ENCODE results near the gene IL1RAPL2. TPM values are rescaled to one million over a fixed set of nuclear protein-coding genes. Genes with fewer than 3 reads are reported as not detected.

Gene IL1RAPL2
- total and polyA plus RNA-seq, 2 of the 4 experiments (the other 2 are of a cell fraction), result 0.03 TPM; not detected in 1

GRCh38 chrX:105307762-105308161, 741.8 kb downstream of the IL1RAPL2 start:
- dilution Hi-C loops (cut with HindIII; ENCODE audit: low sequenced_read_pairs, unreplicated experiment), result no loop called here
- no peak overlapping the region for H4K8ac ChIP-seq (ENCODE audit: low read depth in 2 of 2, low read length in 2 of 2)

More at GRCh38 chrX:105307762-105308161, 741.8 kb downstream of the IL1RAPL2 start:
- Histone ChIP-seq H3K79me1 (ENCODE audit: low read depth in 1 of 2, low read length in 2 of 2) (no peaks in the 10 kb centered on the region), H2BK120ac (ENCODE audit: low read depth, low read length) (no peak overlapping the region), H3K18ac (ENCODE audit: low read depth, low read length) (no peak overlapping the region), H3K4me1 (ENCODE audit: control insufficient read depth, insufficient read depth, low read length) (no peaks in the 10 kb centered on the region), H3K56ac (ENCODE audit: extremely low read depth, insufficient read depth, low read length) (no peak overlapping the region), H3K14ac (replicated peaks; ENCODE audit: low read depth, low read length) (no peak overlapping the region), H3K4me3 (ENCODE audit: insufficient read depth, low read depth, low read length) (no peak overlapping the region), H3K9me3 (ENCODE audit: control insufficient read depth, insufficient read depth, low read length) (no peaks in the 10 kb centered on the region), H3K9me1 (ENCODE audit: insufficient read depth, low read length) (no peaks in the 10 kb centered on the region), H4K20me1 (ENCODE audit: insufficient read depth, low read length) (no peaks in the 10 kb centered on the region), H4K91ac (ENCODE audit: insufficient read depth, low read depth, low read length) (no peak overlapping the region), H3K4ac (ENCODE audit: low read depth, low read length) (no peak overlapping the region), H3K23ac (ENCODE audit: low read depth, low read length) (no peak overlapping the region), H4K5ac (ENCODE audit: low read depth, low read length) (no peak overlapping the region), H3K27me3 (ENCODE audit: control insufficient read depth, insufficient read depth, low read length) (peaks cover 2% of the 10 kb centered on the region; the same call in 1 of the 2 replicates), H3K9ac (ENCODE audit: low read depth, low read length) (no peak overlapping the region), H3K4me2 (ENCODE audit: low read depth, low read length) (no peak overlapping the region), H2BK15ac (ENCODE audit: low read depth, low read length) (no peak overlapping the region), H2AK9ac (replicated peaks; ENCODE audit: low read depth, low read length, poor library complexity) (no peak overlapping the region), H2AFZ (replicated peaks; ENCODE audit: low read length, poor library complexity) (no peak overlapping the region), H2AK5ac (ENCODE audit: low read depth, low read length) (no peak overlapping the region), H3K27ac (ENCODE audit: insufficient read depth, low read length) (no peak overlapping the region), H3K36me3 (ENCODE audit: control insufficient read depth, insufficient read depth, low read length) (no peaks in the 10 kb centered on the region), H2BK20ac (ENCODE audit: low read depth, low read length) (no peak overlapping the region), H2BK5ac (ENCODE audit: low read depth, low read length, poor library complexity, severe bottlenecking) (no peak overlapping the region)
- TF ChIP-seq, protein P1, sequence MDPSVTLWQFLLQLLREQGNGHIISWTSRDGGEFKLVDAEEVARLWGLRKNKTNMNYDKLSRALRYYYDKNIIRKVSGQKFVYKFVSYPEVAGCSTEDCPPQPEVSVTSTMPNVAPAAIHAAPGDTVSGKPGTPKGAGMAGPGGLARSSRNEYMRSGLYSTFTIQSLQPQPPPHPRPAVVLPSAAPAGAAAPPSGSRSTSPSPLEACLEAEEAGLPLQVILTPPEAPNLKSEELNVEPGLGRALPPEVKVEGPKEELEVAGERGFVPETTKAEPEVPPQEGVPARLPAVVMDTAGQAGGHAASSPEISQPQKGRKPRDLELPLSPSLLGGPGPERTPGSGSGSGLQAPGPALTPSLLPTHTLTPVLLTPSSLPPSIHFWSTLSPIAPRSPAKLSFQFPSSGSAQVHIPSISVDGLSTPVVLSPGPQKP (IDR thresholded peaks at IDR 0.05; ENCODE audit: borderline replicate concordance, low read depth, low read length), result no peak
- no peak for TF ChIP-seq CEBPB (IDR thresholded peaks at IDR 0.05; ENCODE audit: low read depth, low read length)
- no peak for TF ChIP-seq CHD1 (IDR thresholded peaks at IDR 0.05; ENCODE audit: low read depth, low read length)
- TF ChIP-seq POLR2A (IDR thresholded peaks at IDR 0.05; ENCODE audit: low read depth, low read length), result no peak
- no peak for TF ChIP-seq FOS (IDR thresholded peaks at IDR 0.05; ENCODE audit: low read depth, low read length)
- TF ChIP-seq USF2 (IDR thresholded peaks at IDR 0.05; ENCODE audit: low read depth, low read length), result no peak
- TF ChIP-seq CTCF (conservative IDR thresholded peaks at IDR 0.05; ENCODE audit: low read depth, low read length), result no peak
- TF ChIP-seq BHLHE40 (IDR thresholded peaks at IDR 0.05; ENCODE audit: low read depth, low read length), result no peak
- no peak for TF ChIP-seq RCOR1 (IDR thresholded peaks at IDR 0.05; ENCODE audit: insufficient replicate concordance, low read length)
- TF ChIP-seq RFX5 (IDR thresholded peaks at IDR 0.05; ENCODE audit: low read depth, low read length), result no peak
- TF ChIP-seq SMC3 (IDR thresholded peaks at IDR 0.05; ENCODE audit: low read depth, low read length), result no peak
- TF ChIP-seq MXI1 (IDR thresholded peaks at IDR 0.05; ENCODE audit: borderline replicate concordance, low read depth, low read length), result no peak
- TF ChIP-seq NFE2L2 (IDR thresholded peaks at IDR 0.05; ENCODE audit: low read depth, low read length), result no peak
- TF ChIP-seq MAFK (IDR thresholded peaks at IDR 0.05; ENCODE audit: low read depth, low read length), result no peak
- TF ChIP-seq RAD21 (IDR thresholded peaks at IDR 0.05; ENCODE audit: low read length), result no peak
- no peak for TF ChIP-seq MAZ (IDR thresholded peaks at IDR 0.05; ENCODE audit: borderline replicate concordance, low read depth, low read length)
- BruUV-seq (replicated peaks), result no TSS peak
- CTCF ChIA-PET, result no interaction called here
- intact Hi-C loops (cut with micrococcal nuclease), result no loop called here
- ATAC-seq (ENCODE audit: low read depth), result no peak
- peak; percentile 29 for DNase-seq
- POLR2A ChIA-PET (ENCODE audit: unreplicated experiment), result no interaction called here
- in situ Hi-C loops (cut with MboI; ENCODE audit: low sequenced_read_pairs), result no loop called here
- no CpG with 5 or more reads among the region's 1 CpG for WGBS, 2 experiments (ENCODE audit: extremely low coverage in 2 of 2, insufficient read length in 1 of 2)
